SU-DHL-6 (cell line): ENCODE results near the gene BSG.

ENCODE experiments used
- CTCF ChIP-seq: fragments of 200-600 bp; sonication (generic); IDR thresholded peaks from one replicate; pipeline ENCODE4 v1.5.1; 2017; ENCODE audit warnings: antibody characterized with exemption, mild to moderate bottlenecking, low read length, moderate library complexity; ENCODE audit not compliant: insufficient read depth, poor library complexity, severe bottlenecking
- EZH2phosphoT487 ChIP-seq: fragments of 200-600 bp; sonication (generic), shearing (Covaris generic); conservative IDR thresholded peaks from 2 replicates; pipeline ENCODE4 v1.6.1; 2018; ENCODE audit warnings: mild to moderate bottlenecking, antibody characterized with exemption, low read length, moderate library complexity, mixed read lengths

DNA sequence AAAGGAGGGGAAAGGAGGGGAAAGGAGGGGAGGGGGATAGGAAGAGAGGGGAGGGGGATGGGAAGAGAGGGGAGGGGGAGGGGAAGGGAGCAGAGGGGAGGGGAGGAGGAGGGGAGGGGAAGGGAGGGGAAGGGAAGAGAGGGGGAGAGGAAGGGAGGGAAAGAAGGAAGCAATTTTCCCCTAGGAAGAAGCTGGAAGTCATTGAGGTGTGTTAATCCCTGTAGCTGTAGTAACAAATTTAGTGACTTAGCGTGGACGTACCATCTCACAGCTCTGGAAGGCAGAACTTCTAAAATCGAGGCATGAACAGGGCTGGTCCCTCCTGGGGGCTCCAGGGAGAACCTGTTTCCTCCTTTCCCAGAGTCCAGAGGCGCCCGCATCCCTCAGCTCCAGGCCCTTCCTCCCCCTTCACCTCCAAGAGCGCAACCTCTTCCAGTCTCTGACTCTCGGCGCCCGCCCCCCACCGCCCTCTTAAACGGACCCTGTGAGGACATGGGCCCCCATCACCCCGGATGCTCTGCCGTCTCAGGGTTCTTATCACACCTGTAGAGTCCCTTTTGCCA lies 46.5 kb upstream of the BSG start:
- TF ChIP-seq CTCF (no peak), EZH2phosphoT487 (no peak)
